GM12872 (cell line): ENCODE data around the gene TAF4B.

Experiments used
- CTCF ChIP-seq: IDR thresholded peaks from 3 replicates; pipeline ENCODE4 v1.5.1; 2011; ENCODE audit warnings: low read depth, mild to moderate bottlenecking, low read length, moderate library complexity; ENCODE audit not compliant: insufficient read depth

TAF4B gene

GRCh38 chr18:26226229-26227050 is at the start of gene TAF4B:
Gene TAF4B (plus strand): TSS chr18:26226445. CDS start chr18:26226934, 489 bp downstream.
- TF ChIP-seq CTCF: no peak

GRCh38 chr18:26181343-26181826 is 44.9 kb upstream of the TAF4B start:
- TF ChIP-seq CTCF: no peak

- TF ChIP-seq CTCF: no peak
Measured at GRCh38 chr18:26183395-26184112, 42.7 kb upstream of the TAF4B start.

- peak; percentile 33; the same call in 2 of the 3 replicates for TF ChIP-seq CTCF
Measured at GRCh38 chr18:26185267-26185666, 41.0 kb upstream of the TAF4B start.

- TF ChIP-seq CTCF: no peak
Measured at GRCh38 chr18:26190506-26190905, 35.7 kb upstream of the TAF4B start.

GRCh38 chr18:26192233-26192632 is 34.0 kb upstream of the TAF4B start:
- TF ChIP-seq CTCF: 0 out of 3 replicates have a peak, but pooled peaks have one; percentile 14

GRCh38 chr18:26196605-26197004 is 29.6 kb upstream of the TAF4B start:
- TF ChIP-seq CTCF: no peak
